ENCODE data around the gene SELENOK. TPM values are rescaled to one million over a fixed set of nuclear protein-coding genes. Genes with fewer than 3 reads are reported as not detected.

SELENOK gene
- total and polyA plus RNA-seq, 2 donors (not counting 3 experiments of a cell fraction or from before 2014, with no cell fraction given) = 26.1 to 35.2 TPM

DNA sequence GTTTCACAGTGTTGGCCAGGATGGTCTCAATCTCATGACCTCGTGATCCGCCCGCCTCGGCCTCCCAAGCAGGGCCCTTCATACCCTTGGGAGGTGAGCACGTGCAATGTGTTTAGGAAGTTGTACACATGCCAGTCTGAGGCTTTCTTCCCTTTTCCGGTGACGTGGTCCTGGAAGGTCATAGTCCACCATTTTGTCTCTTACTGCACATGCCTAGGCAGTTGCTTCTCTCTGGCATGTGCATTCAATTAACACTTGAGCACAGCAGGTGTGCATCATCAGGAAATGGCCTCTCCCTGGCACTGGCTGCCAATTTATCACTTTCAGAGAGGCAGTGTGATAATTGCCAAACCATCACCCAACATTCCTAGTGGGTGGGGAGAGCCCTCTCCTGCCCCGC, 21.7 kb upstream of the SELENOK start:
- Histone ChIP-seq H3K27me3 (ENCODE audit: control insufficient read depth in 2 of 2, insufficient read depth in 2 of 2, low read length in 2 of 2) (peaks cover 0 to 1% of the 10 kb centered on the region in 2 experiments), H3K4me3 (replicated peaks in 1 of 3; ENCODE audit: insufficient read depth in 1 of 3, low read depth in 1 of 3, low read length in 3 of 3) (no peak overlapping the region), H3K79me2 (ENCODE audit: control insufficient read depth, insufficient read depth, low read length) (no peaks in the 10 kb centered on the region), H3K9ac (replicated peaks; ENCODE audit: extremely low read depth, insufficient read depth, low read length) (no peak overlapping the region), H3K27ac (ENCODE audit: insufficient read depth, low read depth, low read length) (no peak overlapping the region), H3K4me1 (ENCODE audit: control insufficient read depth, extremely low read depth, insufficient read depth, low read length) (no peaks in the 10 kb centered on the region), H3K4me2 (ENCODE audit: insufficient read depth, low read length) (no peak overlapping the region), H3K9me1 (replicated peaks; ENCODE audit: control insufficient read depth, extremely low read depth, insufficient read depth, low read length) (no peaks in the 10 kb centered on the region), H3K36me3 (ENCODE audit: control insufficient read depth in 2 of 2, extremely low read depth in 1 of 2, insufficient read depth in 2 of 2, low read length in 2 of 2) (no peaks in the 10 kb centered on the region), H4K20me1 (replicated peaks; ENCODE audit: control insufficient read depth, extremely low read depth, insufficient read depth, low read length) (no peaks in the 10 kb centered on the region), H2AFZ (ENCODE audit: low read depth, low read length) (no peak overlapping the region), H3K9me3 (replicated peaks; ENCODE audit: control insufficient read depth, insufficient read depth, low read length) (no peaks in the 10 kb centered on the region)
- FAIRE-seq = no peak
- intact Hi-C loops (cut with micrococcal nuclease) = no loop called here
- POLR2A ChIA-PET = no interaction called here
- CTCF ChIA-PET = no interaction called here
- TF ChIP-seq JUN (IDR thresholded peaks at IDR 0.05; ENCODE audit: borderline replicate concordance, insufficient read depth, insufficient read length, low read depth) (no peak), GATA2 (IDR thresholded peaks at IDR 0.05; ENCODE audit: insufficient read depth, insufficient read length, low read depth, low read length) (no peak), EZH2 (IDR thresholded peaks at IDR 0.05; ENCODE audit: borderline replicate concordance, low read depth, low read length, severe bottlenecking) (no peak), MYC (IDR thresholded peaks at IDR 0.05; ENCODE audit: low read depth, low read length) (no peak), POLR2AphosphoS5 (IDR thresholded peaks at IDR 0.05; ENCODE audit: insufficient read depth, low read depth, low read length) (no peak), POLR2A (IDR thresholded peaks at IDR 0.05; ENCODE audit: low read depth, low read length) (no peak), FOS (IDR thresholded peaks at IDR 0.05; ENCODE audit: borderline replicate concordance, insufficient read depth, low read length) (no peak)
- TF ChIP-seq, protein P1, sequence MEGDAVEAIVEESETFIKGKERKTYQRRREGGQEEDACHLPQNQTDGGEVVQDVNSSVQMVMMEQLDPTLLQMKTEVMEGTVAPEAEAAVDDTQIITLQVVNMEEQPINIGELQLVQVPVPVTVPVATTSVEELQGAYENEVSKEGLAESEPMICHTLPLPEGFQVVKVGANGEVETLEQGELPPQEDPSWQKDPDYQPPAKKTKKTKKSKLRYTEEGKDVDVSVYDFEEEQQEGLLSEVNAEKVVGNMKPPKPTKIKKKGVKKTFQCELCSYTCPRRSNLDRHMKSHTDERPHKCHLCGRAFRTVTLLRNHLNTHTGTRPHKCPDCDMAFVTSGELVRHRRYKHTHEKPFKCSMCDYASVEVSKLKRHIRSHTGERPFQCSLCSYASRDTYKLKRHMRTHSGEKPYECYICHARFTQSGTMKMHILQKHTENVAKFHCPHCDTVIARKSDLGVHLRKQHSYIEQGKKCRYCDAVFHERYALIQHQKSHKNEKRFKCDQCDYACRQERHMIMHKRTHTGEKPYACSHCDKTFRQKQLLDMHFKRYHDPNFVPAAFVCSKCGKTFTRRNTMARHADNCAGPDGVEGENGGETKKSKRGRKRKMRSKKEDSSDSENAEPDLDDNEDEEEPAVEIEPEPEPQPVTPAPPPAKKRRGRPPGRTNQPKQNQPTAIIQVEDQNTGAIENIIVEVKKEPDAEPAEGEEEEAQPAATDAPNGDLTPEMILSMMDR (IDR thresholded peaks at IDR 0.05; ENCODE audit: extremely low read depth in 1 of 2, insufficient read depth in 1 of 2, low read depth in 1 of 2, low read length in 2 of 2) = no peak
- TF ChIP-seq, protein P2, sequence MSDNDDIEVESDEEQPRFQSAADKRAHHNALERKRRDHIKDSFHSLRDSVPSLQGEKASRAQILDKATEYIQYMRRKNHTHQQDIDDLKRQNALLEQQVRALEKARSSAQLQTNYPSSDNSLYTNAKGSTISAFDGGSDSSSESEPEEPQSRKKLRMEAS (IDR thresholded peaks at IDR 0.05; ENCODE audit: insufficient read depth, insufficient read length) = no peak
- dilution Hi-C loops (cut with MboI; ENCODE audit: extremely low pct_ligation_motif_present, low sequenced_read_pairs) = no loop called here
- no TSS peak for BruUV-seq (replicated peaks)
- no peak for DNase-seq (ENCODE audit: low read depth, low spot score)

All from endothelial cell of umbilical vein (primary cell).